Anterior cingulate cortex (tissue), 58 donors: ENCODE measurements around the gene FGF3.

Experiments used
- DNase-seq, 58 donors: peaks; one replicate each; lab custom pipeline; 2025; lab: John Stamatoyannopoulos, UW

Gene FGF3

GRCh38 chr11:69825941-69826340 lies 6.7 kb upstream of the FGF3 start:
- DNase-seq = no peak

GRCh38 chr11:69825037-69825834 lies 6.0 kb upstream of the FGF3 start:
- DNase-seq = no peak

- no peak for DNase-seq
These were observed 4.5 kb upstream of the FGF3 start for GRCh38 chr11:69823641-69824265.

GRCh38 chr11:69822676-69823494 lies 3.7 kb upstream of the FGF3 start:
- no peak for DNase-seq

GRCh38 chr11:69821511-69822040 lies 2.4 kb upstream of the FGF3 start:
- no peak for DNase-seq

- DNase-seq = no peak
These were observed 1.2 kb upstream of the FGF3 start for GRCh38 chr11:69820441-69820840.

GRCh38 chr11:69819541-69820070 lies 390 bp upstream of the FGF3 start:
- DNase-seq = no peak

- DNase-seq = no peak
These were observed 999 bp downstream of the FGF3 start for GRCh38 chr11:69818231-69818602.

- no peak for DNase-seq
These were observed 1.7 kb downstream of the FGF3 start for GRCh38 chr11:69817265-69818230.

GRCh38 chr11:69816671-69817070 lies 2.5 kb downstream of the FGF3 start:
- no peak for DNase-seq

- DNase-seq = no peak
These were observed 3.2 kb downstream of the FGF3 start for GRCh38 chr11:69815973-69816372.

GRCh38 chr11:69814902-69815301 lies 4.3 kb downstream of the FGF3 start:
- no peak for DNase-seq

GRCh38 chr11:69814411-69814810 lies 4.8 kb downstream of the FGF3 start:
- DNase-seq = no peak

- DNase-seq = no peak
These were observed 5.4 kb downstream of the FGF3 start for GRCh38 chr11:69813839-69814238.

GRCh38 chr11:69812946-69813345 lies 6.3 kb downstream of the FGF3 start:
- DNase-seq = no peak

- DNase-seq = no peak
These were observed 7.0 kb downstream of the FGF3 start for GRCh38 chr11:69812256-69812655.

- DNase-seq = no peak
These were observed 7.8 kb downstream of the FGF3 start for GRCh38 chr11:69811431-69811830.

GRCh38 chr11:69810289-69811118 lies 8.7 kb downstream of the FGF3 start:
- no peak for DNase-seq

- DNase-seq = no peak
These were observed 10.5 kb downstream of the FGF3 start for GRCh38 chr11:69808667-69809086.
